Ishikawa (cell line): ENCODE data around the gene CNNM4.

ENCODE experiments used
- CEBPB ChIP-seq: IDR thresholded peaks from 2 replicates; pipeline ENCODE4 v1.6.1; 2012
- CREB1 ChIP-seq: IDR thresholded peaks from 2 replicates; pipeline ENCODE4 v1.6.1; 2012; ENCODE audit warnings: low read depth
- EGR1 ChIP-seq: IDR thresholded peaks from 2 replicates; pipeline ENCODE4 v1.6.1; 2012
- EP300 ChIP-seq: IDR thresholded peaks from 2 replicates; pipeline ENCODE4 v1.6.1; 2012; ENCODE audit warnings: borderline replicate concordance
- FOXM1 ChIP-seq: IDR thresholded peaks from 2 replicates; pipeline ENCODE4 v1.6.1; 2012; ENCODE audit warnings: low read depth, borderline replicate concordance
- MAX ChIP-seq: IDR thresholded peaks from 2 replicates; pipeline ENCODE4 v1.6.1; 2012
- NFIC ChIP-seq: IDR thresholded peaks from 2 replicates; pipeline ENCODE4 v1.6.1; 2012
- RAD21 ChIP-seq: IDR thresholded peaks from 2 replicates; pipeline ENCODE4 v1.6.1; 2012; ENCODE audit warnings: low read depth
- REST ChIP-seq: IDR thresholded peaks from 2 replicates; pipeline ENCODE4 v1.6.1; 2012; ENCODE audit warnings: low read depth, mild to moderate bottlenecking
- TAF1 ChIP-seq: IDR thresholded peaks from 2 replicates; pipeline ENCODE4 v1.6.1; 2012; ENCODE audit warnings: low read depth, mild to moderate bottlenecking
- TCF12 ChIP-seq: IDR thresholded peaks from 2 replicates; pipeline ENCODE4 v1.6.1; 2012; ENCODE audit warnings: low read depth
- TEAD4 ChIP-seq: IDR thresholded peaks from 2 replicates; pipeline ENCODE4 v1.6.1; 2012
- USF1 ChIP-seq: IDR thresholded peaks from 2 replicates; pipeline ENCODE4 v1.6.1; 2012
- YY1 ChIP-seq: IDR thresholded peaks from 2 replicates; pipeline ENCODE4 v1.6.1; 2012; ENCODE audit warnings: low read depth
- ZBTB7A ChIP-seq: IDR thresholded peaks from 2 replicates; pipeline ENCODE4 v1.6.1; 2012; ENCODE audit warnings: low read depth

Gene CNNM4

GRCh38 chr2:96788442-96789244 lies 27.9 kb downstream of the CNNM4 start:
- no peak for TF ChIP-seq TAF1
- no peak for TF ChIP-seq MAX
- no peak for TF ChIP-seq FOXM1
- no peak for TF ChIP-seq EGR1
- no peak for TF ChIP-seq TEAD4
- no peak for TF ChIP-seq CREB1
- TF ChIP-seq REST = no peak
- no peak for TF ChIP-seq RAD21
- no peak for TF ChIP-seq CEBPB
- no peak for TF ChIP-seq YY1
- TF ChIP-seq USF1 = no peak
- no peak for TF ChIP-seq EP300
- no peak for TF ChIP-seq NFIC
- TF ChIP-seq TCF12 = no peak
- no peak for TF ChIP-seq ZBTB7A

GRCh38 chr2:96789245-96789617 lies 28.5 kb downstream of the CNNM4 start:
- TF ChIP-seq RAD21 (no peak), TAF1 (no peak), CREB1 (no peak), EGR1 (no peak), TCF12 (no peak), REST (no peak), EP300 (no peak), MAX (no peak), NFIC (no peak), CEBPB (no peak), ZBTB7A (no peak), TEAD4 (no peak), FOXM1 (no peak), YY1 (no peak), USF1 (no peak)

GRCh38 chr2:96792772-96793749 lies 32.4 kb downstream of the CNNM4 start:
- TF ChIP-seq CEBPB (no peak), EP300 (no peak), MAX (no peak), ZBTB7A (no peak), YY1 (no peak), FOXM1 (no peak), RAD21 (no peak), REST (no peak), USF1 (no peak), EGR1 (no peak), TCF12 (no peak), TAF1 (no peak), TEAD4 (no peak)
